HG03442 (cell line): ENCODE data around the gene FOXO3B.
"Not testable (repeated sequence)": the region's sequence is repeated elsewhere in the genome, so short reads cannot be mapped to it uniquely, and the experiment has no call there.

Source experiments
- ATAC-seq: cut with Tn5 transposase; IDR thresholded peaks from one replicate; pipeline ENCODE4 v1.9.1; 2021; ENCODE audit warnings: mild to moderate bottlenecking, moderate library complexity; ENCODE audit not compliant: unreplicated experiment

FOXO3B gene

GRCh38 chr17:18681767-18682571, at the start of gene FOXO3B:
TSS of gene FOXO3B (minus strand) at chr17:18682314. CDS start at chr17:18681651, 663 bp downstream.
- peak; percentile 84 for ATAC-seq

DNA sequence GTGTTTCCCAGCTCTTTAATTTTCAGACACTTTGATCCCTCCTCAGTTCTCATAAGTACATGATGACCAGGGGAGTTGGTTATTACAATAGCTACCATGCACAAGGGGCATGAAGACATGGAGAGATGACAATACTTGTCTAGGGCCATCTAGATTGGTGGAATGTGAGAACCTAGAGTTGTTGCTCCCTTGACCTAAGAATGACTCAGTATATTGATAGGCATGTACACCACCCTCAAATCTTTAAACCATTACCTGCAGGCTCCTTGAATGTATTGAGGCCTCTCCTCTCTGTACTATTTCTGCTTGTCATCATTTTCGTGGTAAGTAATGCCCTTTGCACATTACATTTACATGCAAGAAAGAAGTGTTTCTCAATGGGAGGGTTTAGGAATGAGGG, 41.4 kb upstream of the FOXO3B start:
- not testable (repeated sequence) for ATAC-seq

DNA sequence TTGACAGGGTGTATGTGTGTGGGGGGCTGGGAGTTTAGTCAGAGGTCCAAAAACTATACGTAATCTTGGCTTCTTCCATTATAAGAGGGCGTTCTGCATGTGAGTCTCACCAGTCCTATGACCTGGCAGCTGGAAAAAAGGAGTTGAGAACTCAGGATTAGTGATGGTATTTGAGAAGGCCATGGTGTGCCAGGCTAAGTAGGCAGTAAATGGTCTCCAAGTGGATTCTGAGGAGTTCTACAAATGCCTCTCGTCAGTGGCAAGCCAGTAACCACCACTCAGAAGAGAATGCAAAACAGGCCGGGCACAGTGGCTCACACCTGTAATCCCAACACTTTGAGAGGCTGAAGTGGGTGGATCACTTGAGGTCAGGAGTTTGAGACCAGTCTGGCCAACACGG, 40.5 kb upstream of the FOXO3B start:
- not testable (repeated sequence) for ATAC-seq

- not testable (repeated sequence) for ATAC-seq
Measured at GRCh38 chr17:18721775-18722547, 39.8 kb upstream of the FOXO3B start.

DNA sequence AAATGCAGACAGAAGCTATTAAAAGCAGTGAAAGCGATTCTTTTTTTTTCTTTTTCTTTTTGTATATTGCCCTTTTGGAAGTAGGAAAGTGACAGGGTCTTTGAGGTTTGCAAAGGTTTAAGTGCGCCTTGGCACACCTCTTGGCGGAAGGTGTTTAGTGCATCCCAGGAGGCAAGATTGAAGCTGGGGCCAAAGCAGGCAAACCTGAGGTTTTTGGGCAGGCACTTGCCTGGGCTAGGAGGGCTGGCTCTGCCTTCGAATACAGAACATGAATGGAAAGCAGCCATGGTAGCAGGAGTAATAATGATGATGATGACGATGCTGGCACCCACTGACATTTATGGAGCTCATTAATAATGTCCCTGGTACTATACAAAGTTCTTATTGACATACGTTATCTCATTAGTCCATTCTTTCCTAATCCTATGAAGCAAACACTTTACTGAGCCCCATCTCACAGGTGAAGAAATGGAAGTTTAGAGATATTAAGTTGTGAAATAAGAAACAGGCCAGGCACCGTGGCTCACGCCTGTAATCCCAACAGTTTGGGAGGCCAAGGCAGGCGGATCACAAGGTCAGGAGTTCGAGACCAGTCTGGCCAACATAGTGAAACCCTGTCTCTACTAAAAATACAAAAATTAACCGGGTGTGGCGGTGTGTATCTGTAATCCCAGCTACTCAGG, 37.5 kb upstream of the FOXO3B start:
- not testable (repeated sequence) for ATAC-seq

GRCh38 chr17:18718643-18719427, 36.7 kb upstream of the FOXO3B start:
- not testable (repeated sequence) for ATAC-seq

- not testable (repeated sequence) for ATAC-seq
Measured at GRCh38 chr17:18712354-18712999, 30.4 kb upstream of the FOXO3B start.

DNA sequence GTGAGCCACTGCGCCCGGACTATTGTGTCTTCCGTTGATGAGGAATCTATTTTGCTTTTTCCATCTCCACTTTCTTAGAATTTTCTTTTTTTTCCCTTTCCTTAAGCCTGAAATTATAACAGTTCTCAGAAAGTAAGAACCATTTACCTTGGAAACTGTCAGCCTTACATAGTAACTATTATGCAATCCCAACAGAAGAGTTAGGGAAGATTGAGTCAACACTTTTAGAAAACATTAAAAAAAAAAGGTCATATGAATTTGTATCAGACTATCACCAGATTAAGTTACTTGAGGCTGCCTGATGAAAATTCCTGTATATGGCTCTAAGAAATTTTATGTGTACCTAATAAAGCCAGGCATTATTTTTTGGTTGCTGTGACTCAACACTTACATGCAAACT, 26.1 kb upstream of the FOXO3B start:
- ATAC-seq: not testable (repeated sequence)

- ATAC-seq: not testable (repeated sequence)
Measured at GRCh38 chr17:18705955-18706354, 23.8 kb upstream of the FOXO3B start.

DNA sequence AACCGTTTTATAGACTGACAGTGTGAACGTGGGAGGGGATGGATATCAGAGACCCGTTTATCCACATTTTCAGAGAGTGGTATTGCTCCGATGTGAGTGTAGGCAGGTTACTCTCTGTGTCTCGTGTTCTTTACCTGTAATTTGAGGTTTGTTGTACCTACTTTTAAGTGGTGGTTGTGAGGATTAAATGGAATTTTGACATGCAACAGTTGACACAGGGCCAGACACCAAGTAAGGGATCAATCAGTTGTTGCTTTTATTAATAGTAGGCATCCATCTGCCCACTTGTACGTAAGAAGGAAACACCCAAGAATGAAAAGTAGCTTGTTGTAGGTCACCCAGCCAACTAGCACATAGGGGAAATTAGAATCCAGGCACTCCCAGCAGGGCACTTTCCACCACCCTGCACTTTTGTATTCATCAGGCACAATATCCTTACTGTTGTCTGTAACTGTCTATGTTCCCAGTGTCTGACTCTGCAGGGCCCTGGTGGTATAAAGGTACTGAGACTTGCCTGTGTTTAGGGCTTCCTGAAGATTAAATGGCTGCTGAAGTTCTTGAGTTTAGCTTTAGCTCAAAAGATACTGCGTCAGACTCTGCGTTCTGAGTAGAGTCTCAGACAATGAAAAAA, 16.5 kb upstream of the FOXO3B start:
- not testable (repeated sequence) for ATAC-seq

GRCh38 chr17:18695143-18695542, 13.0 kb upstream of the FOXO3B start:
- ATAC-seq: not testable (repeated sequence)

DNA sequence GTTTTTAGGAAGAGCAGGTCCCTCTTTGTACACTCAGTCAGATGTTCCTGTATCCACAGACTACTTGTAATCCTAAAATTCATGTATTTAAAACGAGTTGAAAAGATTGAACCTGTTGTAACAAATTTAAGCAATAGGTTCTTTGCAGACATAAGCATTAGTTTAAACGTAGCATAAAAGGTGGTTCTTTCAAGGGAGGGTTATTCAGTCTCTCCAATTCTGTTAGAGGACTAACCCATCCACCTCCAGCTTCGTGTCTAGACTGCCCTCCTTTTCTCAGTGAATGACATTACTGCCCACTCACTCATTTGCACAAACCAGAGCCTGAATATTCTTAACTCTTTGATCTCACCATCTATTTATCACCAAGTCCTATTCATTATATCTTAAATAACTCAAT, 554 bp upstream of the FOXO3B start:
- not testable (repeated sequence) for ATAC-seq

- not testable (repeated sequence) for ATAC-seq
Measured at GRCh38 chr17:18677381-18677780, 4.7 kb downstream of the FOXO3B start.

DNA sequence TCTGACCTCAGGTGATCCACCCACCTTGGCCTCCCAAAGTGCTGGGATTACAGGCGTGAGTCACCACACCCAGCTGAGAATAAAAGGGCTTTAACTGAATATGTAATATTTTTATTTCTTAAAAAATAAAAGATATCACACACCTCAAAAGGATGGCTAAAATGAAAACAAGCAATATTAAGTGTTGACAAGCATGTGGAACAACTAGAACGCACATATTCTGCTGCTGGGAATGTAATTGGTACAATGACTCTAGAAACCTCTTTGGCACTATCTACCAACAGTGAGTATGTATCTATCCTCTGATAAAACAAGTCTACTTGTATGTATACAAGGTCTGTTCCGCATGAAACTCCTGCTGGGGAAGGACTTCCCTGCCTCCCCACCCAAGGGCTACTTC, 5.2 kb downstream of the FOXO3B start:
- ATAC-seq: not testable (repeated sequence)

- ATAC-seq: not testable (repeated sequence)
Measured at GRCh38 chr17:18672395-18673227, 9.5 kb downstream of the FOXO3B start.

- not testable (repeated sequence) for ATAC-seq
Measured at GRCh38 chr17:18668625-18669024, 13.5 kb downstream of the FOXO3B start.

DNA sequence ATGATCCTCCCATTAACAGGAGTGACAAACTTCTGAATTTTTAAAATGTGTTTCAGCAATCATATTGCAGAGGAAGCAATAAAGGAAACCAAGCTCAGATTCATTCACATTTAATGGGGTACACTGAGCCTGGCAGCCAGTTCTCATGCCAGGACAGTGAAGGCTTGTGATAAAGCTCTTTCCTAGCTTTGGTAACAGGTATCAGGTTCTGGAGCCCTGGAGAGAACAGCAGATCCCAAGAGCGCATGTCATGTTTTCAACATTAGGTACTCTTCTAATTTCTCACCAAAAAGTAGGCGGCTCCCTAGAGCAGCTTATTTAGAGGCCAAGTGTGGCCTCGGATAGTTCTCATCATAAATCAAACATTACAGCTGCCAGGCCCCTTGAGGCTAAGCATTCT, 14.6 kb downstream of the FOXO3B start:
- not testable (repeated sequence) for ATAC-seq

- ATAC-seq: not testable (repeated sequence)
Measured at GRCh38 chr17:18666326-18666725, 15.8 kb downstream of the FOXO3B start.
